ENCODE results near the gene UBE2J2. TPM values are rescaled to one million over a fixed set of nuclear protein-coding genes. Genes with fewer than 3 reads are reported as not detected.

UBE2J2 gene
- total and polyA plus RNA-seq, 2 of the 8 experiments (the other 6 are each of a cell fraction or from before 2014, with no cell fraction given) = 33.6 to 67.9 TPM

DNA sequence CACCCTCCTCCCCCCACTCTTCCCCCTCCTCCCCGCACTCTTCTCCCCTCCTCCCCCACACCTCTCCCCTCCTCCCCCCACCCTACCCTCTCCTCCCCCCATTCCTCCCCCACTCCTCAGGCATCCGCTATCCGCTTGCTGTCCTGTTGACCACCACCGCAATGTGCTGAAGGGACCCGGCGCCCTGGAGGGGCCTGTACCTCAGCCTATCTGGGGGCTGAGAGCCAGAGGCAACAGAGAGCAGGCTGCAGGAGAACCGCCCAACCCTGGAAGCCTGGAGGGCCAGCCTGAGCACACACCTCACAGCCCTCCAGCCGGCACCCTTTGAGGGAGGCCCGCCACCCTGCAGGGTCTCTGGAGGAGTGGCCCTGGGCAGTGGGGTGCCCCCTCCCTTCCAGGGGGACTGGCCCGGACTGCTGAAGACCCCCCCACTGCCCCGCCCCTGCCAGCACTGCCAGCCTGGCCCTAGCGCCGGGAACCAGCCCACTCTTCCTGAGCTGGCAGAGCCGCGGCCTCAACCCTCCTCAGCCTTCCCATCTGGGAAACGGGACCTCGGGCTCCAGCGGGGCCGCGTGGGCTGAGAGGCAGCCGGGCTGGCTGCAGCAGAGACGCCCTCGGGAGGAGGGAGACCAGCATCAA, 28.4 kb downstream of the UBE2J2 start (continued):
- TF ChIP-seq CHD7 (IDR thresholded peaks at IDR 0.05; ENCODE audit: insufficient replicate concordance, low read length) (no peak), CBX8 (IDR thresholded peaks at IDR 0.05; ENCODE audit: borderline replicate concordance, low read depth, low read length) (no peak), TAF1 (IDR thresholded peaks at IDR 0.05; ENCODE audit: low read depth, low read length) (no peak), PHF8 (conservative IDR thresholded peaks at IDR 0.05; ENCODE audit: low read depth, low read length) (no peak), USF2 (IDR thresholded peaks at IDR 0.05; ENCODE audit: low read length) (no peak), POLR2A (IDR thresholded peaks at IDR 0.05; ENCODE audit: control extremely low read depth in 1 of 2, low read depth in 2 of 2, low read length in 2 of 2) (no peak), CBX5 (IDR thresholded peaks at IDR 0.05; ENCODE audit: low read depth, low read length) (no peak)
- TF ChIP-seq, protein P1, sequence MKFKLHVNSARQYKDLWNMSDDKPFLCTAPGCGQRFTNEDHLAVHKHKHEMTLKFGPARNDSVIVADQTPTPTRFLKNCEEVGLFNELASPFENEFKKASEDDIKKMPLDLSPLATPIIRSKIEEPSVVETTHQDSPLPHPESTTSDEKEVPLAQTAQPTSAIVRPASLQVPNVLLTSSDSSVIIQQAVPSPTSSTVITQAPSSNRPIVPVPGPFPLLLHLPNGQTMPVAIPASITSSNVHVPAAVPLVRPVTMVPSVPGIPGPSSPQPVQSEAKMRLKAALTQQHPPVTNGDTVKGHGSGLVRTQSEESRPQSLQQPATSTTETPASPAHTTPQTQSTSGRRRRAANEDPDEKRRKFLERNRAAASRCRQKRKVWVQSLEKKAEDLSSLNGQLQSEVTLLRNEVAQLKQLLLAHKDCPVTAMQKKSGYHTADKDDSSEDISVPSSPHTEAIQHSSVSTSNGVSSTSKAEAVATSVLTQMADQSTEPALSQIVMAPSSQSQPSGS (IDR thresholded peaks at IDR 0.05; ENCODE audit: low read length) = no peak

Measured in H1 (cell line).